Ovary (tissue), 3 donors: ENCODE results near the gene ADI1.

ENCODE experiments used
- POLR2A ChIP-seq: fragments of 450-650 bp; IDR thresholded peaks from one replicate; pipeline ENCODE4 v1.6.1; 2017; ENCODE audit warnings: antibody characterized with exemption, mild to moderate bottlenecking, moderate library complexity
- TF ChIP-seq, protein P1 (sequence below), 3 donors: fragments of 450-650 bp in 2 of 3; fragments of 200-600 bp in 1 of 3; IDR thresholded peaks; one replicate each; pipeline versions ENCODE4 v1.5.1 to v1.8.0; 2016 to 2022; ENCODE audit warnings: antibody characterized with exemption in 3 of 3, mild to moderate bottlenecking in 1 of 3
- donor health status: DM: no; HTN: no; CAD: no.

DNA sequence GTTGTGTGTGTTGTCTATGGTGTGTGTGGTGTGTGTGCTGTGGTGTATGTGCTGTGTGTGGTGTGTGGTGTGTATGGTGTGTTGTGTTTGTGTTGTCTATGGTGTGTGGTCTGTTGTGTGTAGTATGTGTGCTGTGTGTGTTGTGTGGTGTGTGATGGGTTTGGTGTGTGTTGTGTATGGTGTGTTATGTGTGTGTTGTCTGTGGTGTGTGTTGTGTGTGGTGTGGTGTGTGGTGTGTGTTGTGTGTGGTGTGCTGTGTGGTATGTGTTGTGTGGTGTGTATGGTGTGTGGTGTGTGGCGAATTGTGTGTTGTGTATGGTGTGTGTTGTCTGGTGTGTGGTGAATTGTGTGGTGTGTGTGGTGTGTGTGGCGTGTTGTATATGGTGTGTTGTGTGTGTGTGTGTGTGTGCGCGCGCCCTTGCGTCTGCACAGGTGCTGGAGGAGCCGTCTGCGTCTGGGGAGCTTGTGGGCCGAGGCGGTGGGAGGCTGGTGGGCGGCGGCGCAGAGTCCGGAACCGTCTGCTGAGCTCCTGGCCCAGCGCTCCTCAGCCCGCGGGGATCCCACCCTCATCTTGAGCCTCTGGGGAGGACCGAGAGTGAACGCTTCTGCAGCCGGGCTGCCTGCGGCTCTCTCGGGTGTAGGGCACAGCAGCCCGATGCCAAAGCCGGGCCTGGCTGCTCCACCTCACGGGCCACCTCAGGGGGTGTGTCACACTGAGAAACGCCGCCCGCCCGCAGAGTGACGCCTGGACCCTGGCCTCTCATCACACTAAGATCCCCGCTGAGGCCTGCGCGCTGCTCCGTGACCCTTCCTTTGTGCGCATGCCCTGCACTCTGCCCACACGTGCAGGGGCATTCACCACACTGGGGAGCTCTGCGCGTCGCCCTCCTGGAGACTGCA, 8.8 kb upstream of the ADI1 start:
- TF ChIP-seq, protein P1, sequence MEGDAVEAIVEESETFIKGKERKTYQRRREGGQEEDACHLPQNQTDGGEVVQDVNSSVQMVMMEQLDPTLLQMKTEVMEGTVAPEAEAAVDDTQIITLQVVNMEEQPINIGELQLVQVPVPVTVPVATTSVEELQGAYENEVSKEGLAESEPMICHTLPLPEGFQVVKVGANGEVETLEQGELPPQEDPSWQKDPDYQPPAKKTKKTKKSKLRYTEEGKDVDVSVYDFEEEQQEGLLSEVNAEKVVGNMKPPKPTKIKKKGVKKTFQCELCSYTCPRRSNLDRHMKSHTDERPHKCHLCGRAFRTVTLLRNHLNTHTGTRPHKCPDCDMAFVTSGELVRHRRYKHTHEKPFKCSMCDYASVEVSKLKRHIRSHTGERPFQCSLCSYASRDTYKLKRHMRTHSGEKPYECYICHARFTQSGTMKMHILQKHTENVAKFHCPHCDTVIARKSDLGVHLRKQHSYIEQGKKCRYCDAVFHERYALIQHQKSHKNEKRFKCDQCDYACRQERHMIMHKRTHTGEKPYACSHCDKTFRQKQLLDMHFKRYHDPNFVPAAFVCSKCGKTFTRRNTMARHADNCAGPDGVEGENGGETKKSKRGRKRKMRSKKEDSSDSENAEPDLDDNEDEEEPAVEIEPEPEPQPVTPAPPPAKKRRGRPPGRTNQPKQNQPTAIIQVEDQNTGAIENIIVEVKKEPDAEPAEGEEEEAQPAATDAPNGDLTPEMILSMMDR (IDR thresholded peaks at IDR 0.05) = no peak
- TF ChIP-seq POLR2A = no peak
